ENCODE measurements around the gene NOL4L.

The NOL4L gene

GRCh38 chr20:32560989-32561830 lies 23.9 kb downstream of the NOL4L start:
- DNase-seq (ENCODE audit: low read depth): no peak

GRCh38 chr20:32560482-32560988 lies 24.6 kb downstream of the NOL4L start:
- DNase-seq (ENCODE audit: low read depth): no peak

GRCh38 chr20:32559753-32560380 lies 25.3 kb downstream of the NOL4L start:
- no peak for DNase-seq (ENCODE audit: low read depth)

- DNase-seq (ENCODE audit: low read depth): no peak
Measured at GRCh38 chr20:32559205-32559752, 25.9 kb downstream of the NOL4L start.

GRCh38 chr20:32558526-32558925 lies 26.6 kb downstream of the NOL4L start:
- DNase-seq (ENCODE audit: low read depth): no peak

- DNase-seq (ENCODE audit: low read depth): no peak
Measured at GRCh38 chr20:32557319-32557718, 27.8 kb downstream of the NOL4L start.

GRCh38 chr20:32556312-32557184 lies 28.6 kb downstream of the NOL4L start:
- DNase-seq (ENCODE audit: low read depth): no peak

GRCh38 chr20:32555584-32555983 lies 29.5 kb downstream of the NOL4L start:
- no peak for DNase-seq (ENCODE audit: low read depth)

GRCh38 chr20:32554965-32555289 lies 30.2 kb downstream of the NOL4L start:
- DNase-seq (ENCODE audit: low read depth): no peak

GRCh38 chr20:32553618-32554017 lies 31.5 kb downstream of the NOL4L start:
- DNase-seq (ENCODE audit: low read depth): no peak

GRCh38 chr20:32551693-32552092 lies 33.4 kb downstream of the NOL4L start:
- DNase-seq (ENCODE audit: low read depth): no peak

GRCh38 chr20:32549842-32550241 lies 35.3 kb downstream of the NOL4L start:
- DNase-seq (ENCODE audit: low read depth): no peak

GRCh38 chr20:32547753-32548034 lies 37.4 kb downstream of the NOL4L start:
- DNase-seq (ENCODE audit: low read depth): no peak

GRCh38 chr20:32546918-32547752 lies 38.0 kb downstream of the NOL4L start:
- no peak for DNase-seq (ENCODE audit: low read depth)

GRCh38 chr20:32544893-32545840 lies 40.0 kb downstream of the NOL4L start:
- DNase-seq (ENCODE audit: low read depth): peak; percentile 4

- no peak for DNase-seq (ENCODE audit: low read depth)
Measured at GRCh38 chr20:32544260-32544722, 40.8 kb downstream of the NOL4L start.

GRCh38 chr20:32543570-32544259 lies 41.4 kb downstream of the NOL4L start:
- DNase-seq (ENCODE audit: low read depth): no peak

GRCh38 chr20:32542259-32542615 lies 42.9 kb downstream of the NOL4L start:
- no peak for DNase-seq (ENCODE audit: low read depth)

- DNase-seq (ENCODE audit: low read depth): no peak
Measured at GRCh38 chr20:32541323-32542258, 43.5 kb downstream of the NOL4L start.
